Stimulated activated naive CD4-positive, alpha-beta T cell treated with Interleukin-2 at 50 U/mL for 16 hours (primary cell): ENCODE measurements around the gene PCGF3.
A peak's percentile ranks its signal among the peaks of the same experiment; 100 is the strongest.
"Not testable (repeated sequence)": the region's sequence is repeated elsewhere in the genome, so short reads cannot be mapped to it uniquely, and the experiment has no call there.

Experiments
- DNase-seq: peaks from one replicate; lab custom pipeline; 2025; lab: John Stamatoyannopoulos, UW

The PCGF3 gene

DNA sequence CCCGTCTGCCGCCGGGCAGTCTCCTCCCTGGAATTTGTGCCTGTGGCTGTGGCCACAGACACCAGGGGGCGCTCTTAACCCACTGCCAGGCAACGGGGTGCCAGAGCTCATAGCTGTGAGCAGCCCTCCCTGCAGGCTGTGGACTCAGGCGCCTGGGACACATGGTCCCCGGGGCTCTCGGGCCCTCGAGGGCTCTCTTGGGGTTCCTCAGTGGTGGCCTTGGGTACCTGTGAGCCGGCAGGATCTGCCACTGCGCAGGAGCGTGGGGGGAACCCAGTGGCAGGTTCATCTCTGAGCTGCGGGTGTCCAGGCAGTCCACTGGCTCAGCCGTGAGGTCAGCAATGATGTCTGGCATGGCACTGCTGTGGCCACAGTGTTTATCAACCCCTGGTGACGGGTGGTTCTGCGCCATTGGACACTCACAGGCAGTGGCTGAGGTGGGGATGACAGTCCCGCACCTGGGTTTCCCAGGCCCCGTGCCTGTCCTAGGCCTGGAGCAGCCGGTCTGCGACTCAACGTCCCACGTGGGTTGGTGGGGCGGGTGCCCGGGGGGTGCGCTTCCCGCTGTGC lies 37.2 kb downstream of the PCGF3 start:
- peak; percentile 64 for DNase-seq

GRCh38 chr4:743463-744211 lies 38.0 kb downstream of the PCGF3 start:
- no peak for DNase-seq

- DNase-seq: no peak
These were observed 38.7 kb downstream of the PCGF3 start for GRCh38 chr4:744212-744841.

- DNase-seq: no peak
These were observed 42.0 kb downstream of the PCGF3 start for GRCh38 chr4:747546-748170.

DNA sequence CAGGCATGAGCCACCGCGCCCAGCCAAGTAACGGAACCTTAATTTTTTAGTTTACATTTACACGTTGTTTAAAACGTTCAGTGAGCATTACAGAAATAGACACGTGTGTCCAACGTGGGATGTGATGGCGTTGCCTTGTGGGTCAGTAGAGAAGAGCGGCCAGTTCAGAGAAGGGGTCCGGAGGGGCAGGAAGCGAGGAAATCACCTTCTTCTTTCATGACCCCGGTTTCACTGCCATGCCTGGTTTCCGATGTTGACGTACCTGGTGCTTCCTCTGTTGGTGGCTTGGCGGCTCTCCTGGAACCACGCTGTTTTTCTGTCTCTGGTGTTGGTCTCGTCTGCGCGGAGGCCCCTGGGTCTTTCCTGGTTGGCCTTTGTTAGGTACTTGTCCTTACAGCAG lies 42.8 kb downstream of the PCGF3 start:
- no peak for DNase-seq

DNA sequence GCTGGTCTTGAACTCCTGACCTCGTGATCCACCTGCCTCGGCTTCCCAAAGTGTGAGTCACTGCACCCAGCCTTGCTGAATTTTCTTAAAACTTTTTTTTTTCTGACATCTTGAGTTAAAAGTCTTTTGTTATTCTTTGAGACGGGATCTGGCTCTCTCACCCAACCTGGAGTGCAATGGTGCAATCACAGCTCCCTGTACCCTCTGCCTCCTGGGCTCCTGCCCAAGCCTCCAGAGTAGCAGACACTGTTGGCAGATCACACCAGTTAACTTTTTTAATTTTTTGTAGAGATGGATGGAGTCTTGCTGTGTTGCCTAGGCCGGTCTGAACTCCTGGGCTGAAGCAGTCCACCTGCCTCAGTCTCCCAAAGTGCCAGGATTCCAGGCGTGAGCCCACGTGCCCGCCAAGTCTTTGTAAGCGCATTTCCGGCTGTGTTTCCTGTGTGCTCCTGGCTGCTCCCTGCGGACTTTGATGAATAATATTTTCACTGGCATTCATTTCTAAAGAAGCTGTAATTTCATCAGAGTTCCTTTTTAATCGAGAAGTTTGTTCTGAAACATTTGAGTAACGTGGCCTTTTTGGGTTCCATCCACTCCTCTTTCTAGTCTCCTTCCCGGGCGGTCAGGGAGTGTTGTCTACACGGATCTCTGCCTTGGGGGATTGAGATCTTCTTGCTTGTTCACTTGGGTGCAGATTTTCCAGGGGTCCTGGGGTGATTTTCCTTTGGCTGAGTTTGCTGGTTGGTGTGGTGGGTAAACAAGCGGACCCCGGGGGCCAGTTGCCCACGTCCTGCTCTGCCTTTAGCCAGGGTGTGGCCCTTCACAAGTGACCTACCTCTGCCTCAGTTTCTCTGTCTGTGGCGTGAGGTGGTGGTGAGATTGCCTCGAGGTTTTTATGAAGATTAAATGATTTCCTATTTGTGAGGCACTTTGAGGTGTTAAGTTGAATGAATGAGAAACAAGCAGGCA lies 44.4 kb downstream of the PCGF3 start:
- no peak for DNase-seq

- DNase-seq: no peak
These were observed 46.0 kb downstream of the PCGF3 start for GRCh38 chr4:751676-752075.

DNA sequence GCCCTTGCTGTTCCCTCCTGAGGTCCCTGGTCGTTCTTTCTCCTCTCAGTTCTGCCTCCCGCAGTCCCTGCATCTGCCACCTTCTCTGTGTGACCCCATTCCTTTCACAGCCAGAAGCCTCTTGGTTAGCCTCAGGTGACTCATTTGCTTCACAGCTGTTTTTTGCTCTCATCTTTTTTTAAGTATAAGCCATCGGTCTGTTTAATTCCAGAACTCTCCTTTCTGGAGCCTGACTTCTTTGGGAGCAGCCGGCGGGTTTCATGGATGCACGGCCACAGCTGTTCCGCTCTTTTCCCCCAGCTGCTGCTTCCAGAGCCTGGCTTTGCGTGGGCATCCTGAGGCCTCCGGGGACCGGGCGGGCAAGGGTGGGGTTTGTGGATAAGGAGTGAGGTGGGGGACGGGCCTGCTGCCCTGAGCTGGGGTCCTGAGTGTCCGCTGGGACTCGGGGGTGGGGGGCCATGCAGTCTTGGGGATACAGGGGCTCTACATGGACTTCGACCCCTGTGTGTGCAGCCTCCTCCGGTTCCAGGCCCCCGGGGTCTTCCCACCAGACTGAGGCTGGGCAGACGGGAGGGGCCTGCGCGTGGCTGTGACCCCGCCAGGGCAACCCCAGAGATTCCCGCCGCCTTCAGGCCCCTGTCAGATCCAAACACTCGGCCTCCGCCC lies 46.7 kb downstream of the PCGF3 start:
- DNase-seq: no peak

DNA sequence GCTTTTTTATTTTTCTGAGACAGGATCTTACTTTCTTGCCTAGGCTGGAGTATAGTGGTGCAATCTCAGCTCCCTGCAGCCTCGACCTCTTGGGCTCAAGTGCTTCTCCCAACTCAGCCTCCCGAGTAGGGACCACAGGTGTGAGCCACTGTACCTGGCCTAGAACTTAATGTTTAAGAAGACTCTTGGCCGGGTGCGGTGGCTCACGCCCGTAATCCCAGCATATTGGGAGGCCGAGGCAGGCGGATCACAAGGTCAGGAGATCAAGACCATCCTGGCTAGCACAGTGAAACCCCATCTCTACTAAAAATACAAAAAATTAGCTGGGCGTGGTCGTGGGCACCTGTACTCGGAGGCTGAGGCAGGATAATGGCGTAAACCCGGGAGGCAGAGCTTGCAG lies 47.6 kb downstream of the PCGF3 start:
- not testable (repeated sequence) for DNase-seq

- DNase-seq: no peak
These were observed 48.8 kb downstream of the PCGF3 start for GRCh38 chr4:754221-755120.

DNA sequence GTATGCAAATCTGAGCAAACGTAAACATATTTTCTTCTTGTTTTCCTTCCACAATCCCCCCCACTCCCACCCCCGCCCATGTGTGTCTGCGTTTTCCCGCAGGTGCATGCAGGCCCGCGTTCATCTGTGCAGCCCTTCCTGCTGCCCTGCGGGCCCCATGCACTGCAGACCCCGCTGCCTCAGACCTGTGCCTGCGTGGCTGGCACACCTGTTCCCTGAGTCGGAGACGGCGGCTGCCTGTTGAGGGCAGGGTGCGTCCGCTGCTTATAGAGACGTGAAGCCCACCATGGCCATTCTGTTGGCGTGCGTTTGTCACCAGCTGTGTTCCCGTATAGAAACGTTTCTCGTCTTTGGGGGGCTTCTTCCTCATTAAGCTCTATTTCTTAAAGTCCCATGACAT lies 51.5 kb downstream of the PCGF3 start:
- no peak for DNase-seq

DNA sequence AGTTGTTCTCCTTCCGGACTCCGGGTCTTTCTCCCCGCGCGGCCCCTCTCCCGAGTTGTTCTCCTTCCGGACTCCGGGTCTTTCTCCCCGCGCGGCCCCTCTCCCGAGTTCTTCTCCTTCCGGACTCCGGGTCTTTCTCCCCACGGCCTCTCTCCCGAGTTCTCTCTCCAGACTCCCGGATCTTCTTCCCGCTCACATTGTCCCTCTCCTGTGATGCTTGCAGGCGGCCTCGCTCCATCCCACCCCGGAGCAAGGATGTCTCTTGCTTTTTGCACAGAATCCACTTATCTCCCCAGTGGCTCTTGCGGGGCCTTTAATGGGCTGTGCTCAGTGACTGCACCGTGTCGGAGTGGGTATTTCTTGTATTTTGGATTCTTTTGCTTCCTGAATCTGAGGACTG lies 54.2 kb downstream of the PCGF3 start:
- DNase-seq: not testable (repeated sequence)

- DNase-seq: no peak
These were observed 55.0 kb downstream of the PCGF3 start for GRCh38 chr4:760616-761015.

DNA sequence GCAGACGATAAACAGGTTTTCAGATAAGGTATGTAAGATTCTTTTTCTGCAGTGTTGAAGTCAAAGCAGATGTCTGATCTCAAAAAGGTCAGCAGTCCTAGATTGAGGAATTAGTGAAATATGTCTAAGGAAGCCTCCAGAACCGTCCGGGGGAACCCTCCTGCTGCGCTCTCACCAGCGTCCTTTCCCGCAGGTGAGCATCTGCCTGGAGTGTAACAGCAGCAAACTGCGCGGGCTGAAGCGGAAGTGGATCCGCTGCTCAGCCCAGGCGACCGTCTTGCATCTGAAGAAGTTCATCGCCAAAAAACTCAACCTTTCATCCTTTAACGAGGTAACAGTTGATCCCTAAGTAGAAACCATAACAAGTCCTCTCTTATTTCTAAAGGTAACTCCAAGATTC lies 55.5 kb downstream of the PCGF3 start:
- DNase-seq: no peak

GRCh38 chr4:761739-762138 lies 56.1 kb downstream of the PCGF3 start:
- DNase-seq: no peak

DNA sequence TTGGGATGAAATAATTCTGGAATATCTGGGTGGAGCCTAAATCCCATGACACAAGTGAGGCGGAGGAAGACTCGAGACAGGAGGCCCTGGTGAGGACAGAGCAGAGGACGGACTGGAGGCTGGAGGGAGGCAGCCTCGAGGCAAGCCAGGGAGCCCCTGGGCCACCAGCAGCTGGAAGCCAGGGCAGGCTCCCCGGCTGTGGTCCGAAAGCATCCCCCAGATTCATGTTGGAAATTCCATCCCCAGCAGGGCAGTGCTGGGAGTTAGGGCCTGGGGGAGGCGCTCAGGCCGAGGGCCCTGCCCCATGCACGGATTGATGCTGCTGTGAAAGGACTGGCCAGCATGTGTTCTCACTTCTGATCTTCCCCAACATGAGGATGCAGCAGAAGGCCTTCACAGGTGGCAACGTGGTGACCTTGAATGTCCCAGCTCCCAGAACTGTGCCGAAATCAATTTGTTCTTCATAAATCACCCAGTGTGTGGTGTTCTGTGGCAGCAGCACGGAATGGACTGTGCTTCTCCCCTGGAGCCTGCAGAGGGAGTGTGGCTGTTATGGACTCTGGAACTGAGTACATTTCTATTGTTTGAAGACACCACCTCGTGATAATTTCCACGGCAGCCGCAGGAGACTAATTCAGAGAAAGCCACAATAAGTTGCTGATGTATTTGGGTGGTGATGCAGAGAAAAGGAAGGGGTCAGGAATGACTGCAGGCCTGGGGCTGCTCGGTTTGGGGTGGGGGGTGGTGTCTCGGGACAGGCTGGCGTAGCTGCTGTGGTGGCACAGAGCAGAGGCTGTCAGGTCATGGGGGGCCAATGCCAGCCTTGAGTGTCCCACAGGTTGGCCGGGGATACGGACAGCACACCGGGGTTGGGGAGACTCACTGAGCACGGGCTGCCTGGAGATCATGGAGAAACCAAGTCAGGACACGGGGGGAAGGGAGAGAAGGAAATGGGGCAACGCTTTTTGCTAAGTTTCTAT lies 56.9 kb downstream of the PCGF3 start:
- no peak for DNase-seq

DNA sequence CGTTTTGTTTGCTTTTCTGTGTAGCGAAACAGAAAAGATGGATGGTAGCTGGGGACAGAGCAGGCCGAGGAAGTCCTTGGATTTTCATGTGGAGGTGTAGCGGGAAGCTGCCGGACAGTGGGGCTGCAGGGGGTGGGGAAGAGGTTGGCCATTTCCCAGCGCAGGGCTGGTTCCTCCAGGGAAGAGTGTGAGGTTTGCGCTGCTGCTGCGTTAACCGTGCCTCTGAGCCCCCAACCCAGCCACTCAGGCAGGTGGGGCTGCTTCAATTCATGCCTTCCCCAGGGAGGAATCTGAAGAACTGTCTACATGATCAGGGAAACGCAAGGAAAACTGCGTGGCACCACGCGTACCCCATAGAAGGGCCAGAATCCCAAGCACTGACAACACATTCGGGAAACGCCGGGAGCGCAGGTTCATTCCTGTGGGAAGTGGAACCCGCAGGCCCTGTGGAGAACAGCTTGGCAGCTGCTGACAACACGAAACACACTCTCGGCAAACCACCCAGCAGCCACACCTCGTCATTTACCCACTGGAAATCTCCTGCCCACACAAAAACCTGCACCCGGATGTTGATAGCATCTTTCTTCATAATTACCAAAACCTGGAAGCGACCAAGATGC lies 57.7 kb downstream of the PCGF3 start:
- DNase-seq: no peak

- no peak for DNase-seq
These were observed 58.3 kb downstream of the PCGF3 start for GRCh38 chr4:763922-764321.
